Colonic mucosa (tissue), 4 donors: ENCODE measurements around the gene ID2. TPM values are rescaled to one million over a fixed set of nuclear protein-coding genes. Genes with fewer than 3 reads are reported as not detected.

Experiments
- DNase-seq: peaks from one replicate; pipeline ENCODE4 v3.0.0-alpha.2; 2020
- H3K27ac ChIP-seq: fragments of 200-600 bp; one replicate; pipeline ENCODE4 v1.8.0; 2021
- H3K27me3 ChIP-seq: fragments of 200-600 bp; one replicate; pipeline ENCODE4 v1.8.0; 2021
- H3K36me3 ChIP-seq: fragments of 200-600 bp; one replicate; pipeline ENCODE4 v1.8.0; 2021
- H3K4me1 ChIP-seq: fragments of 200-600 bp; one replicate; pipeline ENCODE4 v1.8.0; 2021; ENCODE audit warnings: mild to moderate bottlenecking
- H3K4me3 ChIP-seq: fragments of 200-600 bp; one replicate; pipeline ENCODE4 v1.8.0; 2021
- H3K9ac ChIP-seq, 2 donors: one replicate each; pipeline ENCODE4 v1.7.0; 2013; ENCODE audit warnings: control low read depth in 2 of 2, low read depth in 2 of 2, low read length in 2 of 2
- H3K9me3 ChIP-seq: fragments of 200-600 bp; one replicate; pipeline ENCODE4 v1.8.0; 2021
- intact Hi-C: fragments of 100-400 bp; cut with DNase I; formaldehyde crosslinking; loops from one replicate; pipeline ENCODE4 v1.14.1; 2022
- total RNA-seq, 2 donors: library from RNA; stranded (reverse); fragmentation: NEBNext Ultra II Directional in 1 of 2; extraction: Animal tissue kit (Norgen Biotek cat#: 25700) in 1 of 2; gene quantifications; one replicate each; pipeline ENCODE4 v1.2.1, GENCODE V29; 2021
- TF ChIP-seq, protein P1 (sequence below): fragments of 200-600 bp; IDR thresholded peaks from one replicate; pipeline ENCODE4 v1.8.0; 2022; ENCODE audit warnings: antibody characterized with exemption, mild to moderate bottlenecking
- donor health status: healthy.
- donor health status: DM: no; HTN: no; CAD: no.
- donor health status: DM: no; HTN: no; CAD: no.

The ID2 gene
- total RNA-seq, 2 donors from 2014 or later, result 100.0 to 108 TPM

DNA sequence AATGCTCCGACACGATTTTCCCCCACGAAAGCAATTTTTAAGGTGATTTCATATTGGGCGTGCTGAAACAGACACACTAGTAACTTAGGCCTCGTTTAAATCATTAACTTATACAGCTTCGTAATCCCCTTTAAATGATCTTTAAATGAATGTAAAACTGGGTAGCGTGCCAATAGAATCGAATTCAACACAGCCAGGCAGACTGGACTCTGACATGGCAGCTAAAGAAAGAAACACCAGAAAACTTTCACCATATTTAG is 2.4 kb upstream of the ID2 start:
- peak overlapping the region; percentile 98 for H3K27ac ChIP-seq
- intact Hi-C loops, result no loop called here
- DNase-seq, result no peak
- TF ChIP-seq, protein P1, sequence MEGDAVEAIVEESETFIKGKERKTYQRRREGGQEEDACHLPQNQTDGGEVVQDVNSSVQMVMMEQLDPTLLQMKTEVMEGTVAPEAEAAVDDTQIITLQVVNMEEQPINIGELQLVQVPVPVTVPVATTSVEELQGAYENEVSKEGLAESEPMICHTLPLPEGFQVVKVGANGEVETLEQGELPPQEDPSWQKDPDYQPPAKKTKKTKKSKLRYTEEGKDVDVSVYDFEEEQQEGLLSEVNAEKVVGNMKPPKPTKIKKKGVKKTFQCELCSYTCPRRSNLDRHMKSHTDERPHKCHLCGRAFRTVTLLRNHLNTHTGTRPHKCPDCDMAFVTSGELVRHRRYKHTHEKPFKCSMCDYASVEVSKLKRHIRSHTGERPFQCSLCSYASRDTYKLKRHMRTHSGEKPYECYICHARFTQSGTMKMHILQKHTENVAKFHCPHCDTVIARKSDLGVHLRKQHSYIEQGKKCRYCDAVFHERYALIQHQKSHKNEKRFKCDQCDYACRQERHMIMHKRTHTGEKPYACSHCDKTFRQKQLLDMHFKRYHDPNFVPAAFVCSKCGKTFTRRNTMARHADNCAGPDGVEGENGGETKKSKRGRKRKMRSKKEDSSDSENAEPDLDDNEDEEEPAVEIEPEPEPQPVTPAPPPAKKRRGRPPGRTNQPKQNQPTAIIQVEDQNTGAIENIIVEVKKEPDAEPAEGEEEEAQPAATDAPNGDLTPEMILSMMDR, result no peak
- H3K4me3 ChIP-seq, result peak overlapping the region; percentile 54
- peak overlapping the region; percentile 90 for H3K9ac ChIP-seq
- H3K9me3 ChIP-seq, result no peaks in the 10 kb centered on the region
- no peaks in the 10 kb centered on the region for H3K27me3 ChIP-seq
- H3K4me1 ChIP-seq, result peaks cover 5% of the 10 kb centered on the region
- no peaks in the 10 kb centered on the region for H3K36me3 ChIP-seq

DNA sequence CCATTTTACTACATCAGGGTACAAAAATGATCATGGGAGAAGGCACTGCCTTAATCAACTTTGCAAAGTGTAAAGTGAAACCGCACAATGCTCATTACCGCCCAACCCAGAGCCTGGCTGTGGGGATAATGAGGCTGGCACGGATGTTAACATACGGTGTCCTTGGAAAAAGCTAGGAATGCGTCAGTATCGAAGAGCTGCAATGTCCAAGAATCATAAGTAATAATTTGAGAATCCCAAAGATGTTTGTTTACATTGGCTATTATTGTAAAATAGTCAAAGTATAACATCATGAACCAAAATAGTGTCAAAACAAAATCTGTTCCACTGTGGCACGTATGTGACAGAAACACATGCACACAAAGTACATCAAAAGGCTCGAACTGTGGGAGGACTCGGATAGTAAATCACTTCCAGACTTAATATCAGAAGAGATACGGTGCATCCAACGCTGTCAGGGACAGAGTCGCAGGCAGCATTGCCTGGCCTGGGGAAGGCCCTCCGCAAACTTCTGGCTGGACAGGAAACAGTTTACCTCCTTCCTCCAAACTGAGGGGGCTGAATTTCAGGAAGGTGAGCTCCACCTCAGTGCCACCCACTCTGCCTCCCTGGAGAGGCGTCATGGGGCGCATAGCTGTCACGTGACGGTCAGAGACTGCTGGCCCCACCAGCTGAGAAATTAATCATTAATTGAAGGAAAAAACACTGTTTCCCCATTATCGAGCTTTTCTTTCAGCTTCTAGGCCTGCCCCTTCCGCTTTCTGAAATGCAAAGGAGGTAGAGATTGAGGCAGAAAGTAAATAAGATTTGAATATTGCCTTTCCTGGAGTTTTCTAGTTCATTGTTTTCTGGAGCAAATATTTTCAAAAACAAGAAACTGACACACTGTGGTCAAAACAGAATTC is 1.8 kb upstream of the ID2 start:
- peak overlapping the region; percentile 54 for H3K4me3 ChIP-seq

DNA sequence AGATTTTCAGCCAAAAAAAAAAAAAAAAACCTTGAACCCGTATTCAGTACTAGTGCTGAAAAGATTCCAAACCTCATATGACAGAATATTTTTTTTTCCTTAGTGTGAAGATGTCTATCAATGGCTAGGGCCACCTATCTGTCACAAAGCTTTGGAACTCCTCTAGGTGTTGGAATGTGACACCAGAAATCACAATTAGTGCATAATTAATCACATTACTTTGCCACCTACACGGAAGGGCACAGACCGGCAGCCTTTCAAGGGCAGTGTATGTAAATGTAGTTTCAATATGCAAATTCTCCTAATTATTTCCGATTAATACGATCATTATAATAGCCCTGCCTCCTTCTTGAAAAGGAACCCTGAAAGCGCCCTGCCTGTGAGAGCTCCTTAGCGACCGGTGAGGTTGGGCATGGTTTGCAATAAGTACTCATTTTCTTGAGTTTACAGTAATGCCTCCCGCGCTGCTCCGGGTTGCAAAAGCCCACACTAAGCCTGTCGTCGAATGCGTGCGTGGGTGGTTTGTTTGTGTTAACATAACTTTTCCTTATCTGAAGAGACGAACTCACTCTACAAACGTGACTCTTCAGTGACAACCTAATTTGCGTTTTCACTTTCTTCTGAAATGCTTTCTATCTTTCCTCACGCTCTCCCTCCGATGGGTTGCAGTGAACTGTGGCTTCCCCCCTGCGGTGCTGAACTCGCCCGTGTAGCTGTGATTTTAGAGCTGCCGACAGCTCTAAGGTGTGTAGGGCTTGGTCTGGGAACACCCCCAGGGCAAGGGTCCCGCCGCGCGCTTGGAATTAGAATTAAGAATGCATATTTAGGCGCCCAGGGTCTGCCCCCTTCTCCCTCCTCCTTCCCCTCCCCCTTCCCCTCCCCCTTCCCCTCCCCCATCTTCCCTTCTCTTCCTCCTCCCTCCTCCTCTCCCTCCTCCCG is 765 bp upstream of the ID2 start:
- Histone ChIP-seq H3K36me3 (no peaks in the 10 kb centered on the region), H3K4me1 (peaks cover 4% of the 10 kb centered on the region), H3K27me3 (no peaks in the 10 kb centered on the region), H3K9ac (peak overlapping the region in 1 of 2 donors; percentile 90), H3K9me3 (no peaks in the 10 kb centered on the region), H3K4me3 (peak overlapping the region; percentile 48), H3K27ac (peak overlapping the region; percentile 98)
- DNase-seq, result peak; percentile 71
- TF ChIP-seq, protein P1, result no peak
- intact Hi-C loops, result loop anchor here (5.0 to 10.0 kb wide), 3 partner anchors 54 to 226 kb away; no protein-coding TSS in a partner anchor

More for the DNA sequence above, 1.8 kb upstream of the ID2 start:
- H3K4me1 ChIP-seq, result peaks cover 5% of the 10 kb centered on the region
- DNase-seq, result peak; percentile 85
- H3K9ac ChIP-seq, result peak overlapping the region; percentile 40 to 90
- H3K27ac ChIP-seq, result peak overlapping the region; percentile 98
- intact Hi-C loops, result loop anchor here (5.0 to 10.0 kb wide), 3 partner anchors 53 to 225 kb away; no protein-coding TSS in a partner anchor
- no peaks in the 10 kb centered on the region for H3K9me3 ChIP-seq
- no peaks in the 10 kb centered on the region for H3K27me3 ChIP-seq
- TF ChIP-seq, protein P1, result no peak
- H3K36me3 ChIP-seq, result no peaks in the 10 kb centered on the region

DNA sequence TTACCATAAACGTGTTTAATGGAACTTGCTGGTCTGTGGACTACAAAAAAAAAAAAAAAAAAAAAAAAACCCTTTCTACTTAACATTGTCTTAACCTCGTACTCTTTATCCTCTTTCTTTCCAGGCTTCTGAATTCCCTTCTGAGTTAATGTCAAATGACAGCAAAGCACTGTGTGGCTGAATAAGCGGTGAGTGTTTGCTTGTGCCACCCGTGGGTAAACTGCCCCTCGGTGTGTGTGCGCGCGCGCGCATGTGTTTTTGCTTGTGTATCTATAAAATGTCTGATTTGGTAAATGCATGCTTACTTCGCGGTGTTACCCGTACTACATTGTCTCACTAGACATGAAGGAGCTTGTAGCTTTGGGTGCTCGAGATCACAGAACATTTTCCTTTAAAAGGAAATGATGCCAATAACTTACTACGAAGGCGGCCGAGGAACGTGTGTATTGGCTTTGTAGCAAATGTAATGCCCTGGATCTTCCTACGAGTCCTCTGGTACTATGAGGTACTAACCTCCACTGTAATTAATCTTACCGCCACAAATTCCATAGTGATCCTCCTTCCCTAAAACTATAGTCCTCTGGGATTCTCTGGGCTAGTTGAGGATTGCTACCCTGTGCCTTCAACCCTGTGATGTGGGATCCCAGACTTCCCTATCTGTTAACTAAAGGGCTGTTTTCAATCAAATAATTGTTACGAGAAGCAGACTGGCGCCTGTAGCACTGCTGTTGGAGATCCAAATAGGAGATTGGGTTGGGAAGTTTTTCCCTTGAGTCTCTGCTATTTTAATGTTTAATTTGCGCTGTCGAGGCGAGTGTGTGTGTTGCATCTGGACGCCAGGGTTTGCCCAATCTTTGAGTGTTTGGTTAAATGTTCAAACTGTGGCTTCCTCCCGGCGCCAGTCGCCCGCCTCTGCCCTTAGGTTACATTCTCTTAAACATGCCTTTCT is 1.1 kb downstream of the ID2 start:
- Histone ChIP-seq H3K4me1 (no peaks in the 10 kb centered on the region), H3K27ac (peak overlapping the region; percentile 93), H3K27me3 (no peaks in the 10 kb centered on the region), H3K36me3 (no peaks in the 10 kb centered on the region), H3K9ac (peak overlapping the region; percentile 81 to 95), H3K4me3 (peak overlapping the region; percentile 81), H3K9me3 (no peaks in the 10 kb centered on the region)
- peak; percentile 61 for DNase-seq
- TF ChIP-seq, protein P1, result no peak
- intact Hi-C loops, result loop anchor here (5.0 to 10.0 kb wide), 3 partner anchors 56 to 228 kb away; no protein-coding TSS in a partner anchor
